Adrenal gland (tissue), 12 donors: ENCODE measurements around the gene SPATA3. TPM values are rescaled to one million over a fixed set of nuclear protein-coding genes. Genes with fewer than 3 reads are reported as not detected.
"Not testable (repeated sequence)": the region's sequence is repeated elsewhere in the genome, so short reads cannot be mapped to it uniquely, and the experiment has no call there.

Experiments used
- DNase-seq, 7 donors: peaks; one replicate each; pipeline ENCODE4 v3.0.0-alpha.2; 2019 to 2020
- H3K27ac ChIP-seq, 5 donors: fragments of 200-600 bp; sonication (generic) in 4 of 5; 1 replicate in 3 of 5; 2 replicates in 2 of 5; pipeline versions ENCODE4 v1.5.1 to v1.8.0; 2016 to 2020; ENCODE audit warnings: mild to moderate bottlenecking in 1 of 5
- H3K27me3 ChIP-seq: fragments of 200-600 bp; 2 replicates; pipeline ENCODE4 v1.8.0; 2021
- H3K36me3 ChIP-seq, 2 donors: fragments of 200-600 bp; replicated peaks in 1 of 2; 1 replicate in 1 of 2; 2 replicates in 1 of 2; pipeline versions ENCODE4 v1.5.1 to v1.8.0; 2018 to 2022
- H3K4me1 ChIP-seq, 2 donors: fragments of 200-600 bp; replicated peaks in 1 of 2; 1 replicate in 1 of 2; 2 replicates in 1 of 2; pipeline versions ENCODE4 v1.5.1 to v1.8.0; 2018 to 2021
- H3K4me3 ChIP-seq, 4 donors: fragments of 200-600 bp; sonication (generic) in 3 of 4; one replicate each; pipeline ENCODE4 v1.5.1; 2016 to 2018
- H3K9me3 ChIP-seq, 3 donors: fragments of 200-600 bp; sonication (generic) in 1 of 3; replicated peaks in 1 of 3; 1 replicate in 2 of 3; 2 replicates in 1 of 3; pipeline versions ENCODE4 v1.5.1 to v1.8.0; 2016 to 2021
- CTCF ChIP-seq, 6 experiments: fragments of 450-650 bp in 4 of 6; fragments of 200-600 bp in 2 of 6; sonication (generic) in 1 of 6; IDR thresholded peaks; 1 replicate in 5 of 6; 2 replicates in 1 of 6; pipeline versions ENCODE4 v1.5.1 to v1.8.0; 2016 to 2021; ENCODE audit warnings: antibody characterized with exemption in 6 of 6, mild to moderate bottlenecking in 2 of 6, moderate library complexity in 1 of 6
- POLR2A ChIP-seq, 2 donors: fragments of 450-650 bp; IDR thresholded peaks; one replicate each; pipeline ENCODE4 v1.6.1; 2017; ENCODE audit warnings: antibody characterized with exemption in 2 of 2, mild to moderate bottlenecking in 2 of 2, moderate library complexity in 1 of 2
- WGBS, 4 donors: extraction: QIAGEN DNeasy Blood & Tissue Kit in 2 of 4; methylation state at CpG; one replicate each; pipeline versions ENCODE4 v1.1.5 to v1.1.7; 2013 to 2017; 5-methylcytosine and 5-hydroxymethylcytosine counted together
- intact Hi-C, 2 donors: fragments of 100-400 bp; cut with DNase I; formaldehyde crosslinking; loops; one replicate each; pipeline versions ENCODE4 v1.14.1 to v1.15.0; 2022 to 2023
- polyA plus RNA-seq, 3 donors: library from polyadenylated mRNA; stranded (reverse); fragments of 200-250 nt in 2 of 3; fragments of 350-450 nt in 1 of 3; fragmentation: Illumina TruSeq in 1 of 3; extraction: RNeasy Lipid Tissue Mini Kit (QIAGEN cat#74804) in 1 of 3; gene quantifications; one replicate each; pipeline ENCODE4 v1.2.3, GENCODE V29; 2013 to 2014
- total RNA-seq, 9 donors: library from RNA; depleted of rRNA in 4 of 9; stranded (reverse); fragments of >200 nt in 4 of 9; fragments of 120-200 nt in 1 of 9; fragmentation: NEBNext Ultra II Directional in 1 of 9; extraction: Animal tissue kit (Norgen Biotek cat#: 25700) in 1 of 9; gene quantifications; one replicate each; pipeline versions ENCODE4 v1.1.0 to v1.2.4, GENCODE V29; 2013 to 2023
- donor health status: healthy with polysubstance abuse.
- donor health status: Bipolar disorder and iron deficiency.
- donor health status: DM: yes; HTN: yes; CAD: no.
- donor health status: DM: no; HTN: no; CAD: no.
- donor health status: DM: no; HTN: no; CAD: no.
- donor health status: DM: yes; HTN: yes; CAD: no.

Gene SPATA3
- total and polyA plus RNA-seq, 12 donors: not detected

GRCh38 chr2:231000211-231000904, 4.4 kb downstream of the SPATA3 start:
- no peaks in the 10 kb centered on the region for H3K9me3 ChIP-seq
- no peaks in the 10 kb centered on the region for H3K36me3 ChIP-seq
- no peak overlapping the region for H3K27ac ChIP-seq
- no peak overlapping the region for H3K4me3 ChIP-seq
- intact Hi-C loops: no loop called here
- WGBS, 4 donors: 23 to 59% (median 38%) methylated on average over 14 to 24 of the region's 24 CpGs
- no peak for DNase-seq
- no peaks in the 10 kb centered on the region for H3K4me1 ChIP-seq
- TF ChIP-seq CTCF (IDR thresholded peaks at IDR 0.05): no peak
- no peak for TF ChIP-seq POLR2A (IDR thresholded peaks at IDR 0.05)
- H3K27me3 ChIP-seq: peaks cover 12% of the 10 kb centered on the region

GRCh38 chr2:231001036-231001435, 5.1 kb downstream of the SPATA3 start:
- H3K27me3 ChIP-seq: peaks cover 8% of the 10 kb centered on the region
- WGBS, 4 donors: 73 to 76% (median 75%) methylated on average over 3 to 7 of the region's 7 CpGs
- TF ChIP-seq POLR2A (IDR thresholded peaks at IDR 0.05): no peak
- no peak for TF ChIP-seq CTCF (IDR thresholded peaks at IDR 0.05)

GRCh38 chr2:231001921-231002320, 6.0 kb downstream of the SPATA3 start:
- no peak overlapping the region for H3K4me3 ChIP-seq
- no peaks in the 10 kb centered on the region for H3K9me3 ChIP-seq
- no peak overlapping the region for H3K27ac ChIP-seq
- no peaks in the 10 kb centered on the region for H3K36me3 ChIP-seq
- DNase-seq: no peak
- intact Hi-C loops: no loop called here
- whole genome bisulfite sequencing, 4 donors: 46 to 55% (median 54%) methylated on average over 4 of the region's 4 CpGs
- H3K4me1 ChIP-seq: no peaks in the 10 kb centered on the region
- no peak for TF ChIP-seq POLR2A (IDR thresholded peaks at IDR 0.05)
- no peak for TF ChIP-seq CTCF (IDR thresholded peaks at IDR 0.05)
- peaks cover 8% of the 10 kb centered on the region for H3K27me3 ChIP-seq

More at GRCh38 chr2:231001036-231001435, 5.1 kb downstream of the SPATA3 start:
- H3K9me3 ChIP-seq: no peaks in the 10 kb centered on the region
- H3K4me1 ChIP-seq: no peaks in the 10 kb centered on the region
- DNase-seq: no peak
- no peak overlapping the region for H3K27ac ChIP-seq
- no peak overlapping the region for H3K4me3 ChIP-seq
- intact Hi-C loops: no loop called here
- no peaks in the 10 kb centered on the region for H3K36me3 ChIP-seq

- H3K27me3 ChIP-seq: peaks cover 8% of the 10 kb centered on the region
- intact Hi-C loops: no loop called here
- H3K27ac ChIP-seq: no peak overlapping the region
- WGBS, 4 donors: 83 to 88% (median 85%) methylated on average over 7 to 10 of the region's 10 CpGs
- H3K4me3 ChIP-seq: no peak overlapping the region
- TF ChIP-seq POLR2A (IDR thresholded peaks at IDR 0.05): no peak
- no peaks in the 10 kb centered on the region for H3K9me3 ChIP-seq
- no peak for DNase-seq
- H3K36me3 ChIP-seq: no peaks in the 10 kb centered on the region
- no peaks in the 10 kb centered on the region for H3K4me1 ChIP-seq
Measured at GRCh38 chr2:231002641-231003040, 6.7 kb downstream of the SPATA3 start.

GRCh38 chr2:231003186-231003585, 7.3 kb downstream of the SPATA3 start:
- WGBS, 4 donors: 65 to 75% (median 67%) methylated on average over 2 of the region's 2 CpGs
- Histone ChIP-seq H3K27ac (no peak overlapping the region), H3K9me3 (no peaks in the 10 kb centered on the region), H3K27me3 (peaks cover 8% of the 10 kb centered on the region), H3K36me3 (no peaks in the 10 kb centered on the region), H3K4me1 (no peaks in the 10 kb centered on the region), H3K4me3 (no peak overlapping the region)
- TF ChIP-seq CTCF (IDR thresholded peaks at IDR 0.05) (no peak), POLR2A (IDR thresholded peaks at IDR 0.05) (no peak)
- DNase-seq: no peak
- intact Hi-C loops: no loop called here

- H3K4me3 ChIP-seq, intact Hi-C loops, H3K27ac ChIP-seq, H3K4me1 ChIP-seq, DNase-seq, H3K36me3 ChIP-seq, H3K27me3 ChIP-seq, H3K9me3 ChIP-seq: not testable (repeated sequence)
Measured at GRCh38 chr2:231004930-231005329, 9.0 kb downstream of the SPATA3 start.
